Upper lobe of left lung (tissue), 4 donors: ENCODE measurements around the gene LLCFC1.

Experiments used
- POLR2A ChIP-seq, 4 donors: fragments of 450-650 bp; IDR thresholded peaks; one replicate each; pipeline ENCODE4 v1.5.1; 2016 to 2017; ENCODE audit warnings: antibody characterized with exemption in 4 of 4, mild to moderate bottlenecking in 2 of 4
- POLR2AphosphoS5 ChIP-seq, 2 donors: sonication (generic); formaldehyde crosslinking; IDR thresholded peaks; one replicate each; pipeline ENCODE4 v1.5.1; 2017; ENCODE audit warnings: antibody characterized with exemption in 2 of 2
- TF ChIP-seq, protein P1 (sequence below), 6 experiments: fragments of 450-650 bp in 4 of 6; fragments of 200-600 bp in 2 of 6; sonication (generic) in 2 of 6; IDR thresholded peaks; one replicate each; pipeline ENCODE4 v1.5.1; 2016 to 2019; ENCODE audit warnings: antibody characterized with exemption in 6 of 6

GRCh38 chr7:142908921-142909890, 30.1 kb upstream of the LLCFC1 start:
- TF ChIP-seq, protein P1, sequence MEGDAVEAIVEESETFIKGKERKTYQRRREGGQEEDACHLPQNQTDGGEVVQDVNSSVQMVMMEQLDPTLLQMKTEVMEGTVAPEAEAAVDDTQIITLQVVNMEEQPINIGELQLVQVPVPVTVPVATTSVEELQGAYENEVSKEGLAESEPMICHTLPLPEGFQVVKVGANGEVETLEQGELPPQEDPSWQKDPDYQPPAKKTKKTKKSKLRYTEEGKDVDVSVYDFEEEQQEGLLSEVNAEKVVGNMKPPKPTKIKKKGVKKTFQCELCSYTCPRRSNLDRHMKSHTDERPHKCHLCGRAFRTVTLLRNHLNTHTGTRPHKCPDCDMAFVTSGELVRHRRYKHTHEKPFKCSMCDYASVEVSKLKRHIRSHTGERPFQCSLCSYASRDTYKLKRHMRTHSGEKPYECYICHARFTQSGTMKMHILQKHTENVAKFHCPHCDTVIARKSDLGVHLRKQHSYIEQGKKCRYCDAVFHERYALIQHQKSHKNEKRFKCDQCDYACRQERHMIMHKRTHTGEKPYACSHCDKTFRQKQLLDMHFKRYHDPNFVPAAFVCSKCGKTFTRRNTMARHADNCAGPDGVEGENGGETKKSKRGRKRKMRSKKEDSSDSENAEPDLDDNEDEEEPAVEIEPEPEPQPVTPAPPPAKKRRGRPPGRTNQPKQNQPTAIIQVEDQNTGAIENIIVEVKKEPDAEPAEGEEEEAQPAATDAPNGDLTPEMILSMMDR (IDR thresholded peaks at IDR 0.05), result peak in 2 of 6 experiments; percentile 12 to 23
- no peak for TF ChIP-seq POLR2A (IDR thresholded peaks at IDR 0.05)
- TF ChIP-seq POLR2AphosphoS5 (IDR thresholded peaks at IDR 0.05), result no peak
